Large intestine (tissue), 3 donors: ENCODE data around the gene CCDC6. TPM values are rescaled to one million over a fixed set of nuclear protein-coding genes. Genes with fewer than 3 reads are reported as not detected.

Experiments used
- DNase-seq, 2 donors: peaks; one replicate each; pipeline versions ENCODE4 v3.0.0 to v3.0.0-alpha.2; 2013
- H3K27ac ChIP-seq: one replicate; pipeline ENCODE4 v1.5.1; 2013; ENCODE audit warnings: low read length
- H3K27me3 ChIP-seq: 2 replicates; pipeline ENCODE4 v1.6.1; 2013; ENCODE audit warnings: low read length; ENCODE audit not compliant: control insufficient read depth, insufficient read depth
- H3K36me3 ChIP-seq: 2 replicates; pipeline ENCODE4 v1.6.1; 2013; ENCODE audit warnings: low read length; ENCODE audit not compliant: control insufficient read depth, insufficient read depth
- H3K4me1 ChIP-seq: one replicate; pipeline ENCODE4 v1.6.1; 2013; ENCODE audit warnings: low read length; ENCODE audit not compliant: control insufficient read depth, insufficient read depth
- H3K4me3 ChIP-seq: one replicate; pipeline ENCODE4 v1.5.1; 2013; ENCODE audit warnings: low read length
- H3K9me3 ChIP-seq: one replicate; pipeline ENCODE4 v1.6.1; 2013; ENCODE audit warnings: mild to moderate bottlenecking, low read depth, low read length, moderate library complexity; ENCODE audit not compliant: control insufficient read depth
- WGBS: methylation state at CpG from one replicate; pipeline ENCODE4 v1.1.5; 2013; ENCODE audit warnings: low lambda C conversion rate; ENCODE audit not compliant: insufficient coverage; 5-methylcytosine and 5-hydroxymethylcytosine counted together
- polyA plus RNA-seq: library from polyadenylated mRNA; unstranded; fragments of 120-200 nt; gene quantifications from one replicate; pipeline ENCODE4 v1.2.1, GENCODE V29; 2013

Gene CCDC6
- polyA plus RNA-seq, 1 donor: 41.2 TPM

DNA sequence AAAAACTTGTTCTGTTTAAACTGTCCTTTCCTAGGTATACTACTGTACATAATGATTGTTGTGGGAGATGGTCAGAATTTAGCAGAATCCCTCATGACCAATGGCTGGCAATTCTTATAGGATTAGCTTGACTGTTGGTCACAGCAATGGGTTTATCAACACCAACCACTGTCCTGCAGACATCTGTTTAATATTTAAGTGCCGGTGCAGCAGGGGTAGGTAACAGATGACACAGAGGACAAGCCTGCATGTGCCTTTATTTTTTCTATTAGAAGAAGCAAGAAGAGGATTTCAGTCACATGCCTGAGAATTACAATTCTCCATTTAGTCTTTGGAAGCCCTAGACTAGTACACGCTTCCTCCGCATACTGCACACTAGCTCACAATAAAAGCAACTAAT lies 48.4 kb downstream of the CCDC6 start:
- no peak for DNase-seq
- no peak overlapping the region for H3K27ac ChIP-seq
- peaks cover 5% of the 10 kb centered on the region for H3K36me3 ChIP-seq
- H3K9me3 ChIP-seq: peaks cover 6% of the 10 kb centered on the region
- H3K4me3 ChIP-seq: no peak overlapping the region
- H3K27me3 ChIP-seq: no peaks in the 10 kb centered on the region
- H3K4me1 ChIP-seq: peaks cover 13% of the 10 kb centered on the region
- WGBS: no CpG with 5 or more reads among the region's 3 CpGs

DNA sequence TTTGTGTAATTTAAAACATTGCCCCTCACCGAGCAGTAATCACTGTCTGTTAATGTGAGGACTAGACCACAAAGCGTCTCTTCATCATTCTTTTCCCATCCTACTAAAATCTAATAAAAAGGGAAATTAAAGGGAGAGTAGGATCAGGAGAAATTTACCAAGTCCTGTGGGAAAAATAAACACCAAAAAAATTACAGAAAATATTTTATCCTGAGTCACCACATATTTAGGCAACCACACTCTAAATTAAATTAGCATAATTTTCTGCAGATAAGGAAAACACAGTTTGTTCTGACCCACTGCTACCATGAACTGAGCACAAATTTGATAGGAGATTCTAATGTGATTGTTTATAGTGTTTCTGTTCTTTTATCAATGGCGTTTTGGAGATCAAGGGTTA lies 49.3 kb downstream of the CCDC6 start:
- Histone ChIP-seq H3K27ac (no peak overlapping the region), H3K27me3 (no peaks in the 10 kb centered on the region), H3K4me1 (peaks cover 13% of the 10 kb centered on the region), H3K9me3 (peaks cover 6% of the 10 kb centered on the region), H3K4me3 (no peak overlapping the region), H3K36me3 (peaks cover 5% of the 10 kb centered on the region)
- no peak for DNase-seq
- 80% methylated on average over 1 of the region's 3 CpGs for WGBS

GRCh38 chr10:59856104-59856503 lies 50.3 kb downstream of the CCDC6 start:
- H3K4me1 ChIP-seq: peaks cover 13% of the 10 kb centered on the region

GRCh38 chr10:59854571-59854970 lies 51.8 kb downstream of the CCDC6 start:
- Histone ChIP-seq H3K4me3 (no peak overlapping the region), H3K9me3 (no peaks in the 10 kb centered on the region), H3K4me1 (peaks cover 13% of the 10 kb centered on the region), H3K36me3 (peaks cover 2% of the 10 kb centered on the region), H3K27me3 (no peaks in the 10 kb centered on the region), H3K27ac (no peak overlapping the region)
- 79% methylated on average over 2 of the region's 4 CpGs for WGBS
- DNase-seq: no peak

More at GRCh38 chr10:59856104-59856503, 50.3 kb downstream of the CCDC6 start:
- H3K27me3 ChIP-seq: no peaks in the 10 kb centered on the region
- H3K27ac ChIP-seq: no peak overlapping the region
- DNase-seq: no peak
- H3K36me3 ChIP-seq: peaks cover 5% of the 10 kb centered on the region
- H3K9me3 ChIP-seq: peaks cover 4% of the 10 kb centered on the region
- WGBS: 40% methylated on average over 2 of the region's 3 CpGs
- H3K4me3 ChIP-seq: no peak overlapping the region

GRCh38 chr10:59852670-59853069 lies 53.7 kb downstream of the CCDC6 start:
- H3K27me3 ChIP-seq: no peaks in the 10 kb centered on the region

GRCh38 chr10:59851864-59852263 lies 54.5 kb downstream of the CCDC6 start:
- no peaks in the 10 kb centered on the region for H3K27me3 ChIP-seq
- no peak overlapping the region for H3K4me3 ChIP-seq
- no peak overlapping the region for H3K27ac ChIP-seq
- H3K4me1 ChIP-seq: peaks cover 13% of the 10 kb centered on the region
- no peaks in the 10 kb centered on the region for H3K9me3 ChIP-seq
- peaks cover 21% of the 10 kb centered on the region for H3K36me3 ChIP-seq
- no peak for DNase-seq
- 100% methylated on average over 2 of the region's 4 CpGs for WGBS

More at GRCh38 chr10:59852670-59853069, 53.7 kb downstream of the CCDC6 start:
- no peak for DNase-seq
- Histone ChIP-seq H3K27ac (no peak overlapping the region), H3K9me3 (no peaks in the 10 kb centered on the region), H3K4me3 (no peak overlapping the region), H3K4me1 (peaks cover 13% of the 10 kb centered on the region), H3K36me3 (peaks cover 16% of the 10 kb centered on the region)
- 100% methylated on average over 1 of the region's 1 CpG for WGBS

DNA sequence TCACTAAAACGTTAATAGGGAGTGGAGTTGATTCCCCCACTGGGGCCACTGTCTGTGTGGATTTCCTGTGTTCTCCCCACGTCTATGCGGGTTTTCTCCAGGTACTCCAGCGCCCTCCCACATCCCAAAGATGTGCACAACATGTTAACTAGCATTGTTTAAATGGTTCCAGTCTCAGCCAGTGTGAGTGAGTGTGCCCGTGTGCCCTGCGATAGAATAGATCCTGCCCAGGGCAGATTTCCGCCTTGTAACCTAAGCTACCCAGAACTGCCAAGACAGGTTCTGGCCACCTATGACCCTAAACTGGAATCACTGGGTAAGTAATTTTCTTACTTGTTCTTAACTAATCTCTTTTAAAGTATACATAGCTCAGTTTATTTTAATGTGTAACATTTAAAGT lies 58.5 kb downstream of the CCDC6 start:
- no peak overlapping the region for H3K4me3 ChIP-seq
- DNase-seq: no peak
- no CpG with 5 or more reads among the region's 7 CpGs for WGBS
- no peaks in the 10 kb centered on the region for H3K9me3 ChIP-seq
- no peak overlapping the region for H3K27ac ChIP-seq
- no peaks in the 10 kb centered on the region for H3K27me3 ChIP-seq
- peaks cover 33% of the 10 kb centered on the region for H3K36me3 ChIP-seq
- H3K4me1 ChIP-seq: peaks cover 2% of the 10 kb centered on the region

GRCh38 chr10:59847326-59847725 lies 59.0 kb downstream of the CCDC6 start:
- H3K9me3 ChIP-seq: no peaks in the 10 kb centered on the region
- H3K36me3 ChIP-seq: peaks cover 33% of the 10 kb centered on the region
- no CpG with 5 or more reads among the region's 2 CpGs for WGBS
- no peak for DNase-seq
- H3K27ac ChIP-seq: no peak overlapping the region
- peaks cover 2% of the 10 kb centered on the region for H3K4me1 ChIP-seq
- H3K27me3 ChIP-seq: no peaks in the 10 kb centered on the region
- H3K4me3 ChIP-seq: no peak overlapping the region

DNA sequence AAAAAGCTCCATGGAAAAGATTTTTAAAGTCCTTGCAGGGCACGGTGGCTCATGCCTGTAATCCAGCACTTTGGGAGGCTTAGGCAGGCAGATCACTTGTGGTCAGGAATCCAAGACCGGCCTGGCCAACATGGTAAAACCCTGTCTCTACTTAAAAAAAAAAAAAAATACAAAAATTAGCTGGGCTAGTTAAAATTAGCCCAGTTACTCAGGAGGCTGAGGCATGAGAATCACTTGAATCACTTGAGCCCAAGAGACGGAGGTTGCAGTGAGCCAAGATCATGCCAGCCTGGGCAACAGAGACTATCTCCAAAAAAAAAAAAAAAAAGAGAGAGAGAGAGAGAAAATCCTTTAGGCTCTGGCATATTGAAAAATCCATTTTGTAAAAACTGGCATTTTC lies 61.9 kb downstream of the CCDC6 start:
- WGBS: no CpG with 5 or more reads among the region's 3 CpGs
- no peak for DNase-seq
- no peaks in the 10 kb centered on the region for H3K27me3 ChIP-seq
- peaks cover 39% of the 10 kb centered on the region for H3K36me3 ChIP-seq
- H3K27ac ChIP-seq: no peak overlapping the region
- H3K4me1 ChIP-seq: peaks cover 2% of the 10 kb centered on the region
- H3K4me3 ChIP-seq: no peak overlapping the region
- H3K9me3 ChIP-seq: no peaks in the 10 kb centered on the region

DNA sequence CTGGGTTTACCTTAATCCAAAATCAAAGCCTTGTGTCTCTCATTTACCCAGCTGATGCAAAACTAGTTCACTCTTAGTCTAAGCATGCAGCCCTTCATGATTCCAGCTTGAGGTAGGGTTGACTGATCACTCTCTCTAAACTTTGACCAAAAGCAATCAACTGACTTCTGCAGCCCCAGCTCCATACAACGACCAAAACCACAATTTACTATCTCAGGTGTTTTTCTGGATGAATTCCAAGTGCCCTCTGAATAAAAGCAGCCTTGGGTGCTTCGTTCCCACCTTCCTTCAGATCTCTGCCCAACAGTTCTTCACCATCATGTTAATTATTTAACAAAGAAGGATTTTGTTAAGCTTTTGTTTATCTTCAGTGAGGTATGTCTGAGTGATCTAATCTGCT lies 62.6 kb downstream of the CCDC6 start:
- peak in 1 of 2 donors; percentile 54 for DNase-seq
- Histone ChIP-seq H3K27me3 (no peaks in the 10 kb centered on the region), H3K9me3 (no peaks in the 10 kb centered on the region), H3K4me3 (no peak overlapping the region), H3K4me1 (peaks cover 2% of the 10 kb centered on the region), H3K36me3 (peaks cover 35% of the 10 kb centered on the region), H3K27ac (no peak overlapping the region)
- WGBS: no CpG with 5 or more reads among the region's 2 CpGs

- Histone ChIP-seq H3K27me3 (no peaks in the 10 kb centered on the region), H3K27ac (no peak overlapping the region), H3K36me3 (peaks cover 10% of the 10 kb centered on the region), H3K9me3 (no peaks in the 10 kb centered on the region), H3K4me3 (no peak overlapping the region), H3K4me1 (peaks cover 2% of the 10 kb centered on the region)
- no CpG with 5 or more reads among the region's 6 CpGs for WGBS
- DNase-seq: no peak
These were observed 66.8 kb downstream of the CCDC6 start for GRCh38 chr10:59839576-59839975.
